ENCODE results near the gene NRXN3. TPM values are rescaled to one million over a fixed set of nuclear protein-coding genes. Genes with fewer than 3 reads are reported as not detected.

The NRXN3 gene
- total and polyA plus RNA-seq, 2 of the 13 experiments (the other 11 are each of a cell fraction or from before 2014, with no cell fraction given) = 0.03 TPM; not detected in 1

GRCh38 chr14:78972440-78972839, 802.3 kb downstream of the NRXN3 start:
- under 1% methylated on average over 9 of the region's 9 CpGs for WGBS (ENCODE audit: low lambda C conversion rate)
- intact Hi-C loops (cut with micrococcal nuclease; ENCODE audit: unreplicated experiment) = no loop called here
- POLR2A ChIA-PET = no interaction called here

More at GRCh38 chr14:78972440-78972839, 802.3 kb downstream of the NRXN3 start:
- Histone ChIP-seq H3K79me2 (ENCODE audit: insufficient read depth, low read length) (no peaks in the 10 kb centered on the region), H4K20me1 (ENCODE audit: insufficient read depth, low read length) (no peaks in the 10 kb centered on the region), H2AFZ (ENCODE audit: low read length) (no peak overlapping the region), H3K36me3 (replicated peaks in 1 of 2; ENCODE audit: control insufficient read depth in 1 of 2, insufficient read depth in 2 of 2, low read length in 2 of 2) (no peaks in the 10 kb centered on the region), H3K9me3 (ENCODE audit: low read length) (no peaks in the 10 kb centered on the region; the same call in 1 of the 2 replicates), H3K4me2 (ENCODE audit: low read depth, low read length) (no peak overlapping the region), H3K4me3 (replicated peaks in 1 of 3; ENCODE audit: insufficient read depth in 1 of 3, low read depth in 2 of 3, low read length in 3 of 3) (no peak overlapping the region), H3K9ac (ENCODE audit: insufficient read depth, low read depth, low read length) (no peak overlapping the region), H3K27me3 (ENCODE audit: control insufficient read depth in 1 of 2, insufficient read depth in 2 of 2, low read length in 2 of 2) (no peaks in the 10 kb centered on the region), H3K4me1 (ENCODE audit: insufficient read depth, low read length) (no peaks in the 10 kb centered on the region), H3K27ac (ENCODE audit: extremely low read length, insufficient read depth, low read length) (no peak overlapping the region)
- CTCF ChIA-PET (ENCODE audit: low intra/inter-chr PET ratio, low total read pairs) = no interaction called here
- in situ Hi-C loops (cut with HindIII; ENCODE audit: extremely low pct_ligation_motif_present, low pct_unique_long_range_greater_than_20kb) = no loop called here
- ATAC-seq (no peak), FAIRE-seq (no peak), DNase-seq (ENCODE audit: low spot score) (no peak)
- TF ChIP-seq FIP1L1 (IDR thresholded peaks at IDR 0.05; ENCODE audit: borderline replicate concordance, insufficient read depth, low read depth, low read length) = no peak
- TF ChIP-seq ZNF549 (CRISPR knock-in tag; IDR thresholded peaks at IDR 0.05) = no peak
- TF ChIP-seq KDM5A (IDR thresholded peaks at IDR 0.05; ENCODE audit: borderline replicate concordance, low read length) = no peak
- no peak for TF ChIP-seq ZNF703 (CRISPR knock-in tag; IDR thresholded peaks at IDR 0.05; ENCODE audit: borderline replicate concordance)
- TF ChIP-seq HNF4G (IDR thresholded peaks at IDR 0.05; ENCODE audit: borderline replicate concordance, low read depth, low read length) = no peak
- no peak for TF ChIP-seq HNF4G (CRISPR knock-in tag; IDR thresholded peaks at IDR 0.05; ENCODE audit: borderline replicate concordance, low read depth)
- TF ChIP-seq ZBTB33 (CRISPR knock-in tag; IDR thresholded peaks at IDR 0.05) = no peak
- no peak for TF ChIP-seq KAT2B (IDR thresholded peaks at IDR 0.05; ENCODE audit: borderline replicate concordance, low read depth, low read length)
- no peak for TF ChIP-seq RFXAP (CRISPR knock-in tag; IDR thresholded peaks at IDR 0.05; ENCODE audit: borderline replicate concordance)
- TF ChIP-seq ZNF281 (CRISPR knock-in tag; IDR thresholded peaks at IDR 0.05; ENCODE audit: borderline replicate concordance) = no peak
- no TSS peak for BruUV-seq (replicated peaks)

Data from HepG2 (cell line).